GM23248 (cell line): ENCODE results near the gene HERC4. TPM values are rescaled to one million over a fixed set of nuclear protein-coding genes. Genes with fewer than 3 reads are reported as not detected.
"Not testable (repeated sequence)": the region's sequence is repeated elsewhere in the genome, so short reads cannot be mapped to it uniquely, and the experiment has no call there.

Experiments
- DNase-seq: peaks from one replicate; pipeline ENCODE4 v3.0.0-alpha.2; 2015
- H2AFZ ChIP-seq: fragments of 200-600 bp; sonication (generic); 2 replicates; pipeline ENCODE4 v1.6.1; 2016; ENCODE audit warnings: antibody characterized with exemption
- H3F3A ChIP-seq: fragments of 200-600 bp; sonication (generic); 2 replicates; pipeline ENCODE4 v1.6.1; 2016; ENCODE audit warnings: mild to moderate bottlenecking, antibody characterized with exemption, mixed run types; ENCODE audit not compliant: insufficient read depth
- H3K27ac ChIP-seq: fragments of 200-600 bp; sonication (generic); 2 replicates; pipeline ENCODE4 v1.5.1; 2016; ENCODE audit warnings: mild to moderate bottlenecking
- H3K27me3 ChIP-seq: fragments of 200-600 bp; sonication (generic); replicated peaks from 2 replicates; pipeline ENCODE4 v1.6.1; 2016; ENCODE audit warnings: mild to moderate bottlenecking; ENCODE audit not compliant: insufficient read depth
- H3K36me3 ChIP-seq: fragments of 200-600 bp; sonication (generic); 2 replicates; pipeline ENCODE4 v1.6.1; 2016; ENCODE audit warnings: low read depth, mild to moderate bottlenecking
- H3K4me1 ChIP-seq: fragments of 200-600 bp; sonication (generic); 2 replicates; pipeline ENCODE4 v1.6.1; 2016; ENCODE audit warnings: mild to moderate bottlenecking; ENCODE audit not compliant: insufficient read depth
- H3K4me2 ChIP-seq: fragments of 200-600 bp; sonication (generic); one replicate; pipeline ENCODE4 v1.6.1; 2016; ENCODE audit warnings: mild to moderate bottlenecking; ENCODE audit not compliant: unreplicated experiment
- H3K4me3 ChIP-seq: fragments of 200-600 bp; sonication (generic); 2 replicates; pipeline ENCODE4 v1.5.1; 2016; ENCODE audit warnings: mild to moderate bottlenecking
- H3K79me2 ChIP-seq: fragments of 200-600 bp; sonication (generic); 2 replicates; pipeline ENCODE4 v1.6.1; 2016; ENCODE audit warnings: mild to moderate bottlenecking; ENCODE audit not compliant: insufficient read depth
- H3K9ac ChIP-seq: fragments of 200-600 bp; sonication (generic); 2 replicates; pipeline ENCODE4 v1.6.1; 2016; ENCODE audit warnings: mild to moderate bottlenecking
- H3K9me2 ChIP-seq: fragments of 200-600 bp; sonication (generic); 2 replicates; pipeline ENCODE4 v1.6.1; 2016; ENCODE audit warnings: mixed run types, mild to moderate bottlenecking, moderate library complexity; ENCODE audit not compliant: insufficient read depth
- H3K9me3 ChIP-seq: fragments of 200-600 bp; sonication (generic); one replicate; pipeline ENCODE4 v1.6.1; 2017; ENCODE audit warnings: low read depth
- H4K20me1 ChIP-seq: fragments of 200-600 bp; sonication (generic); 2 replicates; pipeline ENCODE4 v1.6.0; 2016; ENCODE audit not compliant: insufficient read depth
- EZH2 ChIP-seq: fragments of 200-600 bp; sonication (generic); IDR thresholded peaks from 2 replicates; pipeline ENCODE4 v1.6.1; 2018; ENCODE audit warnings: antibody characterized with exemption, mild to moderate bottlenecking; ENCODE audit not compliant: insufficient read depth, poor library complexity, severe bottlenecking
- EZH2phosphoT487 ChIP-seq: fragments of 200-600 bp; sonication (generic); IDR thresholded peaks from 2 replicates; pipeline ENCODE4 v1.6.1; 2018; ENCODE audit warnings: antibody characterized with exemption, moderate library complexity, mild to moderate bottlenecking, low read depth; ENCODE audit not compliant: insufficient read depth
- WGBS, 2 experiments: methylation state at CpG; one replicate each; pipeline ENCODE4 v1.1.6; 2015 to 2017; ENCODE audit warnings: low lambda C conversion rate in 2 of 2, low coverage in 1 of 2; ENCODE audit errors: missing lambda C conversion rate in 2 of 2; 5-methylcytosine and 5-hydroxymethylcytosine counted together
- in situ Hi-C: fragments of 300-500 bp; cut with MboI; formaldehyde crosslinking; loops from 2 replicates; pipeline ENCODE4 v1.15.0; 2020
- polyA plus RNA-seq: library from polyadenylated mRNA; unstranded; fragments of >200 nt; fragmentation: Nextera tagmentation; extraction: Ambion mirVana; gene quantifications from 2 replicates; pipeline ENCODE4 v1.2.1, GENCODE V29; 2016
- total RNA-seq: library from RNA; depleted of rRNA; stranded (reverse); fragments of >200 nt; shearing (Covaris generic); gene quantifications from 2 replicates; pipeline ENCODE4 v1.2.3, GENCODE V29; 2014

Gene HERC4
- total and polyA plus RNA-seq, 2 experiments from 2014 or later = 127 to 228 TPM

DNA sequence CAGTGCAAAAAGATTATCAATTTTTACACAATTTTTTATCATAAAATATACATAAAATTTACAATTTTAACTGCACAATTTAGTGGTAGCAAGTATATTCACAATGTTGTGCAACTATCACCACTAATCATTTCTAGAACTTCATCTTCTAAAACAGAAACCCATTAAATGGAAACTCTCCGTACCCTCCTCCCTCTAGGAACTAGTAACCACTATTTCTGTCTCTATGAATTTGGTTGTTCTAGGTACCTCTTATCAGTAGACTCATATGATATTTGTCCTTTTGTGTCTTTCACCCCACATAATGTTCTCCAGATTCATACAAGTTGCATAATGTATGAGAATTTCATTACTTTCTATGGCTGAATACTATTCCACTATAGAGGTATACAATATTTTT is 73.5 kb downstream of the HERC4 start:
- H3F3A ChIP-seq = peaks cover 87% of the 10 kb centered on the region
- H3K4me2 ChIP-seq = no peak overlapping the region
- H3K9me3 ChIP-seq = no peaks in the 10 kb centered on the region
- no peak overlapping the region for H2AFZ ChIP-seq
- DNase-seq = no peak
- H3K79me2 ChIP-seq = peaks cover 76% of the 10 kb centered on the region
- H3K27me3 ChIP-seq = no peaks in the 10 kb centered on the region
- no peaks in the 10 kb centered on the region for H3K4me1 ChIP-seq
- no peaks in the 10 kb centered on the region for H4K20me1 ChIP-seq
- H3K27ac ChIP-seq = 0 out of 2 replicates have a peak overlapping the region, but pooled peaks have one; percentile 2
- no peak overlapping the region for H3K9ac ChIP-seq
- TF ChIP-seq EZH2 (no peak), EZH2phosphoT487 (no peak)
- WGBS, 2 experiments = 97% methylated on average over 1 of the region's 1 CpG
- in situ Hi-C loops = no loop called here
- peaks cover 81% of the 10 kb centered on the region for H3K36me3 ChIP-seq
- no peak overlapping the region for H3K4me3 ChIP-seq
- H3K9me2 ChIP-seq = no peaks in the 10 kb centered on the region

DNA sequence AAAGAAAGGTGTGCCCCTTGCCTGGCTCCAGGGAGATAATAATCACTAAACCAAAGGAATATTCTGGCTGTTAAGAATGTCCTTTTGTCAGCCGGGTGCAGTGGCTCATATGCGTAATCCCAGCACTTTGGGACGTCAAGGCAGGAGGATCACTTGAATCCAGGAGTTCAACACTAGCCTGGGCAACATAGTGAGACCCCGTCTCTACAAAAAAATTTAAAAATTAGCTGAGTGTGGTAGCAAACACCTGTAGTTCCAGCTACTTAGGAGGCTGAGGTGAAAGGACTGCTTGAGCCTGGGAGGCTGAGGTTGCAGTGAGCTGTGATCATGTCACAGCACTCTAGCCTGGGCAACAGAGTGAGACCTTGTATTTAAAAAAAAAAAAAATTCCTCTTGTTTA is 74.1 kb downstream of the HERC4 start:
- Histone ChIP-seq H3K4me3 (no peak overlapping the region), H3K9ac (no peak overlapping the region), H3F3A (peaks cover 87% of the 10 kb centered on the region), H4K20me1 (no peaks in the 10 kb centered on the region), H3K4me1 (no peaks in the 10 kb centered on the region), H3K27me3 (no peaks in the 10 kb centered on the region), H3K9me3 (no peaks in the 10 kb centered on the region), H3K9me2 (no peaks in the 10 kb centered on the region), H3K27ac (no peak overlapping the region), H3K79me2 (peaks cover 76% of the 10 kb centered on the region), H3K36me3 (peaks cover 81% of the 10 kb centered on the region), H2AFZ (no peak overlapping the region), H3K4me2 (no peak overlapping the region)
- TF ChIP-seq EZH2 (no peak), EZH2phosphoT487 (no peak)
- no peak for DNase-seq
- in situ Hi-C loops = no loop called here
- WGBS, 2 experiments = 99% methylated on average over 4 of the region's 4 CpGs

DNA sequence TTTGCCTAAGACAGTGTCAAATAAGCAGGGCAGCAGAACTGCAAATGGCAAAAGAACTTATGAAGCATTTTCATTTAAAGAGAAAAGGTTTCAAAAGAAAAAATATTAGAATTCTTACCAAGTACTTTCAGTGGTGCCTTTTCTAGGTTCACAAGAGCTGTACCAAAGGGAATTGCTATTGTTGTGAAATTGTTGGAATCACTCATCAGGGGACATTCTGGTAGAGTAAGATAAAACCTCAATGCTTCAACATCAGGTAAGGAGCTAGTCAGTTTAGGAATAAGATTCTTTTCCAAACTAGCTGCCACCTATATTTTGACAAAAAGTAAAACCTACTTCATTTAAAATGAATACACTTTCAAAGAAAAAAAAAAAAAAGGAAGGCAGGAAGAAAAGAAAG is 85.0 kb downstream of the HERC4 start:
- peak; percentile 27 for DNase-seq
- Histone ChIP-seq H2AFZ (no peak overlapping the region), H3K4me1 (peaks cover 12% of the 10 kb centered on the region; the same call in 1 of the 2 replicates), H3K4me2 (no peak overlapping the region), H3K79me2 (peaks cover 95% of the 10 kb centered on the region), H3K4me3 (no peak overlapping the region), H3K27me3 (no peaks in the 10 kb centered on the region), H3F3A (peaks cover 95% of the 10 kb centered on the region), H3K27ac (peak overlapping the region; percentile 36; the same call in 1 of the 2 replicates), H3K36me3 (peaks cover 91% of the 10 kb centered on the region), H3K9ac (no peak overlapping the region), H3K9me2 (no peaks in the 10 kb centered on the region), H3K9me3 (no peaks in the 10 kb centered on the region), H4K20me1 (no peaks in the 10 kb centered on the region)
- TF ChIP-seq EZH2phosphoT487 (no peak), EZH2 (no peak)
- in situ Hi-C loops = no loop called here

DNA sequence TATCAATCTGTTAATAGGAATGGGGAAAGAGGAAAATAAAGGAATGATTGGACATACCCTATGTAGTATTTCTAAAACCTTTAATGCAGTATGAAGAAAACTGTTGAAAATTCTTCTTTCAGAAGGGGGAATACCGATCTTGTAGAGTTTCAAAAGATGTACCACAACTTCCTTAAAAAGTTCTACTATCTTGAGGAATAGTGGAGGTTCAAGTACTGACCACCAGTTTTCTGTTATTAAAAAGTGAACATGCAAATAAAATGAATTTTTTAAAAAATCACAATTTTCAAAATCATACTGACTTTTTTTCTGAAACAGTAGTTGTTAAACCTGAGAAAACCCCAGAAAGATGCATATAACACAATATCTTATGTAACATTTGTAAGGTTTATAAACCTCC is 86.5 kb downstream of the HERC4 start:
- in situ Hi-C loops = no loop called here
- Histone ChIP-seq H3F3A (peaks cover 86% of the 10 kb centered on the region), H3K27ac (0 out of 2 replicates have a peak overlapping the region, but pooled peaks have one; percentile 6)

DNA sequence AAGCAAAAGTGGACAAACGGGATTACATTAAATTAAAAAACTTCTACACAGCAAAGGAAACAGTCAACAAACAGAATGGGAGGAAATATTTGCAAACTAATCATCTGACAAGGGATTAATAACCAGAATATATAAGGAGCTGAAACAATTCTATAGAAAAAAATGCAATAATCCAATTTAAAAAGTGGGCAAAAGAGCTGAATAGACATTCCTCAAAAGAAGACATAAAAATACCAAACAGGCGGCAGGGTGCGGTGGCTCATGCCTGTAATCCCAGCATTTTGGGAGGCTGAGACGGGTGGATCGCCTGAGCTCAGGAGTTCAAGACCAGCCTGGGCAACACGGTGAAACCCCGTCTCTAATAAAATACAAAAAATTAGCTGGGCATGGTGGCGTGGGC is 92.5 kb downstream of the HERC4 start:
- 91 to 93% methylated on average over 8 of the region's 8 CpGs for WGBS, 2 experiments
- H3K27ac ChIP-seq, H3K27me3 ChIP-seq, H3K9me3 ChIP-seq, H3K4me3 ChIP-seq, H3K9me2 ChIP-seq, in situ Hi-C loops, H3K9ac ChIP-seq, H3K4me1 ChIP-seq, H4K20me1 ChIP-seq, DNase-seq, H2AFZ ChIP-seq, H3K4me2 ChIP-seq: not testable (repeated sequence)
- Histone ChIP-seq H3F3A (peaks cover 83% of the 10 kb centered on the region), H3K36me3 (peaks cover 83% of the 10 kb centered on the region), H3K79me2 (peaks cover 94% of the 10 kb centered on the region)

More for the DNA sequence above, 86.5 kb downstream of the HERC4 start:
- Histone ChIP-seq H3K9me2 (no peaks in the 10 kb centered on the region), H3K9ac (no peak overlapping the region), H3K27me3 (no peaks in the 10 kb centered on the region), H3K9me3 (no peaks in the 10 kb centered on the region), H2AFZ (no peak overlapping the region), H3K4me3 (no peak overlapping the region), H3K79me2 (peaks cover 93% of the 10 kb centered on the region), H3K4me1 (peaks cover 12% of the 10 kb centered on the region; the same call in 1 of the 2 replicates), H4K20me1 (no peaks in the 10 kb centered on the region), H3K4me2 (no peak overlapping the region), H3K36me3 (peaks cover 86% of the 10 kb centered on the region)
- WGBS, 2 experiments = 98 to 100% methylated on average over 1 of the region's 1 CpG
- TF ChIP-seq EZH2 = no peak
- no peak for TF ChIP-seq EZH2phosphoT487
- no peak for DNase-seq
